Thymus (tissue), 11 donors: ENCODE measurements around the gene TLR6. TPM values are rescaled to one million over a fixed set of nuclear protein-coding genes. Genes with fewer than 3 reads are reported as not detected.
"Not testable (repeated sequence)": the region's sequence is repeated elsewhere in the genome, so short reads cannot be mapped to it uniquely, and the experiment has no call there.

Experiments used
- DNase-seq, 9 donors: peaks; one replicate each; pipeline ENCODE4 v3.0.0-alpha.2; 2013; ENCODE audit warnings: low spot score in 9 of 9, low read depth in 6 of 9, missing footprints in 1 of 9
- H3K27ac ChIP-seq, 2 donors: one replicate each; pipeline ENCODE4 v1.5.1; 2013; ENCODE audit warnings: control low read depth in 1 of 2, low read depth in 1 of 2, low read length in 1 of 2, mild to moderate bottlenecking in 1 of 2, moderate library complexity in 1 of 2
- H3K27me3 ChIP-seq, 2 donors: one replicate each; pipeline ENCODE4 v1.5.1; 2013; ENCODE audit warnings: low read length in 1 of 2; ENCODE audit not compliant: control insufficient read depth in 2 of 2, insufficient read depth in 1 of 2
- H3K36me3 ChIP-seq, 2 donors: one replicate each; pipeline ENCODE4 v1.5.1; 2013; ENCODE audit warnings: low read length in 1 of 2, mild to moderate bottlenecking in 1 of 2, moderate library complexity in 1 of 2; ENCODE audit not compliant: control insufficient read depth in 2 of 2, insufficient read depth in 2 of 2
- H3K4me1 ChIP-seq, 2 donors: one replicate each; pipeline ENCODE4 v1.5.1; 2013; ENCODE audit warnings: low read length in 2 of 2; ENCODE audit not compliant: control insufficient read depth in 2 of 2, insufficient read depth in 2 of 2
- H3K4me3 ChIP-seq, 2 donors: one replicate each; pipeline ENCODE4 v1.5.1; 2013; ENCODE audit warnings: low read length in 2 of 2, control low read depth in 1 of 2, mild to moderate bottlenecking in 1 of 2
- H3K9me3 ChIP-seq, 2 donors: one replicate each; pipeline ENCODE4 v1.5.1; 2013; ENCODE audit warnings: low read length in 1 of 2, mild to moderate bottlenecking in 1 of 2; ENCODE audit not compliant: control insufficient read depth in 2 of 2, insufficient read depth in 1 of 2
- WGBS: extraction: QIAGEN DNeasy Blood & Tissue Kit; methylation state at CpG from one replicate; pipeline ENCODE4 v1.1.7; 2013; 5-methylcytosine and 5-hydroxymethylcytosine counted together
- polyA plus RNA-seq: library from polyadenylated mRNA; stranded (reverse); fragments of 200-250 nt; gene quantifications from one replicate; pipeline ENCODE4 v1.2.3, GENCODE V29; 2013
- total RNA-seq: library from RNA; stranded (reverse); fragments of 120-200 nt; gene quantifications from one replicate; pipeline ENCODE4 v1.2.4, GENCODE V29; 2013
- donor health status: healthy.

Gene TLR6
- total and polyA plus RNA-seq, 2 donors = 1.6 to 2.5 TPM

- H3K27me3 ChIP-seq = no peaks in the 10 kb centered on the region
- H3K36me3 ChIP-seq = no peaks in the 10 kb centered on the region
- peaks cover 0 to 3% of the 10 kb centered on the region in 2 donors for H3K4me1 ChIP-seq
- DNase-seq = peak in 1 of 9 donors; percentile 16
- peak overlapping the region in 1 of 2 donors; percentile 45 for H3K27ac ChIP-seq
- WGBS = 91% methylated on average over 3 of the region's 3 CpGs
- H3K9me3 ChIP-seq = peaks cover 0 to 10% of the 10 kb centered on the region in 2 donors
- no peak overlapping the region for H3K4me3 ChIP-seq
These were observed 37.0 kb downstream of the TLR6 start for GRCh38 chr4:38819569-38819968.

DNA sequence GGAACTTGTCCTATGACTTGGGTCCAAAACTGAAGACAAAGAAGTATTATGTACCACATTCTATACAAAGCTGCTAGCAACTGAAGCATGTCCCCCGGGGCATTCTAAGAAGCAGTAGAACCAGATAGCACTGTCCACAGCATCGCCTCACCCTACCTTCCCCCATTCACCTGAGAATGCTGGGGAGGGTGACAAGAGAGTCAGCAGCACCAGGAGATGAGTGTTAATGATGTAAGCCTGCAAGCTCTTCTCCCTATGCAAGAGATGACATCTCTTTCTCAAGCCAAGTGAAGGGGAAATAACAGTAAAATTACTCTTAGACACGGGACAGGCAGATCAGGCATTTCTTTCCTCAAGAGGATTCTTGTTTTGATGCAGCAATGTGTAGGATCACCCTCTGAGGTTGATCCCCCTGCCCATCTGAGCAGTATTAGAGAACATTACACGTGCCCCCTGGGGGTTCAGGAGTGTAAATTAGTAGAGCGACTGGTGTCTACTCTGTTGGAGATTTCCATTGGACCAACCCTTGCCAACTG, 38.1 kb downstream of the TLR6 start:
- no peak for DNase-seq
- 95% methylated on average over 5 of the region's 5 CpGs for WGBS
- Histone ChIP-seq H3K36me3 (no peaks in the 10 kb centered on the region), H3K4me3 (no peak overlapping the region), H3K27me3 (no peaks in the 10 kb centered on the region), H3K27ac (peak overlapping the region in 1 of 2 donors; percentile 10), H3K9me3 (peaks cover 0 to 10% of the 10 kb centered on the region in 2 donors), H3K4me1 (peaks cover 0 to 3% of the 10 kb centered on the region in 2 donors)

DNA sequence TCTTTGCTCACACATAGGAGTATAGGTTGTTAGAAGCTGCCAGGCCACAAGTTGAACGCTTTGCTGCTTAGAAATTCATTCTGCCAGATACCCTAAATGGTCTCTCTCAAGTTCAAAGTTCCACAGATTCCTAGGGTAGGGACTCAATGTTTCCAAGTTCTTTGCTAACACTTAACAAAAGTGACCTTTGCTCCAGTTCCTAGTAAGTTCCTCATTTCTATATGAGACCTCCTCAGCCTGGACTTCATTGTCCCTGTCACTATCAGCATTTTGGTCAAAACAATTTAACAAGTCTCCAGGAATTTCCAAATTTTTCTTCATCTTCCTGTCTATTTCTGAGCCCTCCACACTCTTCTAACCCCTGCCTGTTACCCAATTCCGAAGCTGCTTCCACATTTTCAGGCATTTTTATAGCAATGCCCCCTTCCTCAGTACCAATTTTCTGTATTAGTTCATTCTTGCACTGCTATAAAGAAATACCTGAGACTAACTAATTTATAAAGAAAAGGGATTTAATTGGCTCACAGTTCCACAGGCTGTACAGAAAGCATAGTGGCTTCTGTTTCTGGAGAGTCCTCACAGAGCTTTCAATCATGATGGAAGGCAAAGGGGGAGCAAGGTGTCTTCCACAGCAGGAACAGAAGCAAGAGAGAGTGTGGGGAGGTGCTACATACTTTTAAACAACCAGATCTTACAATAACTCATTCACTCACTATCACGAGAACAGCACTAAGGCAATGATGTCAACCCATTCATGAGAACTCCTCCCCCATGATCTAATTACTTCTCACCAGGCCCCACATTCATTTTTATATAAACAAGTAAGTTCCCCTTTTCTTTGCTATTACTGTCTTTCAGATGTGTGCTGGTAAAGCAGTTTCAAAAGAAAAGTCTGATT, 40.5 kb downstream of the TLR6 start:
- Histone ChIP-seq H3K36me3 (no peaks in the 10 kb centered on the region), H3K4me1 (peaks cover 0 to 3% of the 10 kb centered on the region in 2 donors), H3K4me3 (no peak overlapping the region), H3K9me3 (peaks cover 0 to 5% of the 10 kb centered on the region in 2 donors), H3K27ac (no peak overlapping the region), H3K27me3 (no peaks in the 10 kb centered on the region)
- 77% methylated on average over 3 of the region's 3 CpGs for WGBS
- DNase-seq = no peak

- H3K9me3 ChIP-seq = peaks cover 0 to 5% of the 10 kb centered on the region in 2 donors
- no peak overlapping the region for H3K4me3 ChIP-seq
- H3K4me1 ChIP-seq = peaks cover 0 to 3% of the 10 kb centered on the region in 2 donors
- H3K36me3 ChIP-seq = no peaks in the 10 kb centered on the region
- H3K27ac ChIP-seq = no peak overlapping the region
- 79% methylated on average over 3 of the region's 3 CpGs for WGBS
- H3K27me3 ChIP-seq = no peaks in the 10 kb centered on the region
- no peak for DNase-seq
These were observed 42.2 kb downstream of the TLR6 start for GRCh38 chr4:38814386-38814785.

GRCh38 chr4:38811297-38811696, 45.3 kb downstream of the TLR6 start:
- Histone ChIP-seq H3K36me3 (no peaks in the 10 kb centered on the region), H3K27me3 (no peaks in the 10 kb centered on the region), H3K4me3 (no peak overlapping the region), H3K9me3 (peaks cover 0 to 5% of the 10 kb centered on the region in 2 donors), H3K27ac (no peak overlapping the region), H3K4me1 (peaks cover 0 to 3% of the 10 kb centered on the region in 2 donors)
- 98% methylated on average over 6 of the region's 6 CpGs for WGBS
- DNase-seq = no peak

DNA sequence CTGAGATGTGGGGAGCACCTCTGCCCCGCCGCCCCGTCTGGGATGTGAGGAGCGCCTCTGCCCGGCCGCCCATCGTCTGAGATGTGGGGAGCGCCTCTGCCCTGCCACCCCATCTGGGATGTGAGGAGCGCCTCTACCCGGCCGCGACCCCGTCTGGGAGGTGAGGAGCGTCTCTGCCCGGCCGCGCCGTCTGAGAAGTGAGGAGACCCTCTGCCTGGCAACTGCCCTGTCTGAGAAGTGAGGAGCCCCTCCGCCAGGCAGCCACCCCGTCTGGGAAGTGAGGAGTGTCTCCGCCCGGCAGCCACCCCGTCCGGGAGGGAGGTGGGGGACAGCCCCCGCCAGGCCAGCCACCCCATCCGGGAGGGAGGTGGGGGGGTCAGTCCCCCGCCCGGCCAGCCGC, 49.2 kb downstream of the TLR6 start:
- not testable (repeated sequence) for H3K4me1 ChIP-seq, H3K27ac ChIP-seq, H3K9me3 ChIP-seq, DNase-seq, H3K36me3 ChIP-seq, H3K27me3 ChIP-seq, H3K4me3 ChIP-seq
- WGBS = 96% methylated on average over 29 of the region's 29 CpGs

DNA sequence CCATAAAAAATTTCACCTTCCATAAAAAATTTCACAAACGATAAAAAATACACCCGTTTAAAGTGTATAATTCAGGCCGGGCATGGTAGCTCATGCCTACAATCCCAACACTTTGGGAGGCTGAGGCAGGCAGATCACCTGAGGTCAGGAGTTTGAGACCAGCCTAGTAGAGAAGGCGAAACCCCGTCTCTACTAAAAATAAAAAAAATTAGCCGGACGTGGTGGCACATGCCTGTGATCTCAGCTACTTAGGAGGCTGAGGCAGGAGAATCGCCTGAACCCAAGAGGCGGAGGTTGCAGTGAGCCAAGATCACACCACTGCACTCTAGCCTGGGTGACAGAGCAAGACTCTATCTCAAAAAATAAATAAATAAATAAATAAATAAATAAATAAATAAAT, 50.4 kb downstream of the TLR6 start:
- H3K9me3 ChIP-seq = peaks cover 2 to 20% of the 10 kb centered on the region in 2 donors
- not testable (repeated sequence) for H3K4me1 ChIP-seq, H3K36me3 ChIP-seq, H3K4me3 ChIP-seq, H3K27ac ChIP-seq, H3K27me3 ChIP-seq, DNase-seq
- 98% methylated on average over 9 of the region's 9 CpGs for WGBS

DNA sequence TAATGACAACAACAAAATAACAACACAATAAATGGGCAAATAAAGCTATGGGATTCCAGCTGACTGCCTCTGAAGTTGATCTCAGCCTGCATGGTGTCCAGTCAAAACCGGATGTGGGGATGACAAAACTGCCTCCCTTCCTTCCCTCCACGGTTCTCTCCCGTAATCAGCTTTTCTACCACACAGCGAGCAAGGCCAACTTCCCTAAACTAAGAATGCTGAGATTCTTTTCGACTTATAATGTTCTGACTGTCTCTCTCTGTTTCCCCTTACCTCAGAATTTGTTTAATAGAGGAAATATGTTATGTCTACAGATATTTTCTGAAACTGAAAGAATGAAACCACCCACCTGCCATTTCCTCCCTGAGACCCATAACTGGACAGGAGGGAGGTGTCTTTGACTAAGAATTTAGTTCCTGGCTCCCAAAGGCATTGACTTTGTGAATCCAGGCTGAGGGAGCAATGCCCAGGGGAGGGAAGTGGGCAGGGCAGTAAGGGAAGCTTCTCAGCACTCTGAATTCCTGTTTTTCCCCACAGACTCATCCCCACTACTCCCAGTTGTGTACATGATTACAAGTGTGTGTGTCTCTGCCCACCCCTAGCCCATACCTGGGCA, 51.0 kb downstream of the TLR6 start:
- WGBS = 19% methylated on average over 5 of the region's 5 CpGs
- Histone ChIP-seq H3K9me3 (peaks cover 2 to 21% of the 10 kb centered on the region in 2 donors), H3K36me3 (peaks cover 0 to 4% of the 10 kb centered on the region in 2 donors), H3K4me3 (no peak overlapping the region), H3K27me3 (no peaks in the 10 kb centered on the region), H3K27ac (peak overlapping the region; percentile 46 to 63), H3K4me1 (peaks cover 0 to 7% of the 10 kb centered on the region in 2 donors)
- peak in 2 of 9 donors; percentile 15 to 42 for DNase-seq
